ENCODE measurements around the gene TFEB. TPM values are rescaled to one million over a fixed set of nuclear protein-coding genes. Genes with fewer than 3 reads are reported as not detected.

Gene TFEB
- total RNA-seq, 1 donor from 2014 or later: 36.5 TPM

GRCh38 chr6:41774841-41775240 lies 39.4 kb upstream of the TFEB start:
- Histone ChIP-seq H3K4me3 (no peak overlapping the region), H3K27me3 (ENCODE audit: low read depth) (no peaks in the 10 kb centered on the region), H3K27ac (no peak overlapping the region), H3K4me1 (peaks cover 17% of the 10 kb centered on the region), H3K36me3 (peaks cover 70% of the 10 kb centered on the region), H3K9me3 (no peaks in the 10 kb centered on the region)
- intact Hi-C loops (cut with DNase I): no loop called here
- ATAC-seq: no peak
- no peak for DNase-seq
- TF ChIP-seq, protein P1, sequence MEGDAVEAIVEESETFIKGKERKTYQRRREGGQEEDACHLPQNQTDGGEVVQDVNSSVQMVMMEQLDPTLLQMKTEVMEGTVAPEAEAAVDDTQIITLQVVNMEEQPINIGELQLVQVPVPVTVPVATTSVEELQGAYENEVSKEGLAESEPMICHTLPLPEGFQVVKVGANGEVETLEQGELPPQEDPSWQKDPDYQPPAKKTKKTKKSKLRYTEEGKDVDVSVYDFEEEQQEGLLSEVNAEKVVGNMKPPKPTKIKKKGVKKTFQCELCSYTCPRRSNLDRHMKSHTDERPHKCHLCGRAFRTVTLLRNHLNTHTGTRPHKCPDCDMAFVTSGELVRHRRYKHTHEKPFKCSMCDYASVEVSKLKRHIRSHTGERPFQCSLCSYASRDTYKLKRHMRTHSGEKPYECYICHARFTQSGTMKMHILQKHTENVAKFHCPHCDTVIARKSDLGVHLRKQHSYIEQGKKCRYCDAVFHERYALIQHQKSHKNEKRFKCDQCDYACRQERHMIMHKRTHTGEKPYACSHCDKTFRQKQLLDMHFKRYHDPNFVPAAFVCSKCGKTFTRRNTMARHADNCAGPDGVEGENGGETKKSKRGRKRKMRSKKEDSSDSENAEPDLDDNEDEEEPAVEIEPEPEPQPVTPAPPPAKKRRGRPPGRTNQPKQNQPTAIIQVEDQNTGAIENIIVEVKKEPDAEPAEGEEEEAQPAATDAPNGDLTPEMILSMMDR (IDR thresholded peaks at IDR 0.05): no peak

- H3K9me3 ChIP-seq: no peaks in the 10 kb centered on the region
- DNase-seq: no peak
- TF ChIP-seq, protein P1 (IDR thresholded peaks at IDR 0.05): no peak
- no peak overlapping the region for H3K4me3 ChIP-seq
- ATAC-seq: no peak
- H3K4me1 ChIP-seq: peaks cover 31% of the 10 kb centered on the region
- H3K27me3 ChIP-seq (ENCODE audit: low read depth): no peaks in the 10 kb centered on the region
- H3K36me3 ChIP-seq: peaks cover 60% of the 10 kb centered on the region
- intact Hi-C loops (cut with DNase I): no loop called here
- H3K27ac ChIP-seq: no peak overlapping the region
Measured at GRCh38 chr6:41771058-41771983, 35.9 kb upstream of the TFEB start.

- no peak for DNase-seq
- ATAC-seq: no peak
- TF ChIP-seq, protein P1 (IDR thresholded peaks at IDR 0.05): no peak
- H3K4me1 ChIP-seq: peaks cover 31% of the 10 kb centered on the region
- intact Hi-C loops (cut with DNase I): no loop called here
- H3K27ac ChIP-seq: no peak overlapping the region
- H3K9me3 ChIP-seq: no peaks in the 10 kb centered on the region
- no peaks in the 10 kb centered on the region for H3K27me3 ChIP-seq (ENCODE audit: low read depth)
- peaks cover 53% of the 10 kb centered on the region for H3K36me3 ChIP-seq
- H3K4me3 ChIP-seq: no peak overlapping the region
Measured at GRCh38 chr6:41770381-41771057, 35.1 kb upstream of the TFEB start.

GRCh38 chr6:41769376-41769775 lies 34.0 kb upstream of the TFEB start:
- H3K27me3 ChIP-seq (ENCODE audit: low read depth): no peaks in the 10 kb centered on the region
- H3K4me3 ChIP-seq: no peak overlapping the region
- DNase-seq: no peak
- TF ChIP-seq, protein P1 (IDR thresholded peaks at IDR 0.05): no peak
- no peaks in the 10 kb centered on the region for H3K9me3 ChIP-seq
- H3K4me1 ChIP-seq: peaks cover 31% of the 10 kb centered on the region
- H3K36me3 ChIP-seq: peaks cover 42% of the 10 kb centered on the region
- peak overlapping the region; percentile 64 for H3K27ac ChIP-seq
- intact Hi-C loops (cut with DNase I): no loop called here
- ATAC-seq: no peak

- DNase-seq: no peak
- Histone ChIP-seq H3K4me3 (no peak overlapping the region), H3K27ac (peak overlapping the region; percentile 64), H3K27me3 (ENCODE audit: low read depth) (no peaks in the 10 kb centered on the region), H3K4me1 (peaks cover 31% of the 10 kb centered on the region), H3K36me3 (peaks cover 35% of the 10 kb centered on the region), H3K9me3 (no peaks in the 10 kb centered on the region)
- ATAC-seq: peak; percentile 84 to 92
- TF ChIP-seq, protein P1 (IDR thresholded peaks at IDR 0.05): no peak
- intact Hi-C loops (cut with DNase I): no loop called here
Measured at GRCh38 chr6:41768545-41769308, 33.3 kb upstream of the TFEB start.

Measured in lower lobe of right lung (tissue), 2 donors.